Mesendoderm (in vitro differentiated cells): ENCODE data around the gene GRB10.

Experiments
- DNase-seq: peaks from one replicate; pipeline ENCODE4 v3.0.0; 2013
- H2AK5ac ChIP-seq: 2 replicates; pipeline ENCODE4 v1.6.1; 2013; ENCODE audit warnings: low read length, inconsistent platforms
- H2BK120ac ChIP-seq: 2 replicates; pipeline ENCODE4 v1.6.1; 2013; ENCODE audit warnings: low read depth, mild to moderate bottlenecking, low read length, moderate library complexity, mixed read lengths
- H2BK15ac ChIP-seq: replicated peaks from 2 replicates; pipeline ENCODE4 v1.6.1; 2013; ENCODE audit warnings: low read depth, mild to moderate bottlenecking, moderate library complexity
- H2BK5ac ChIP-seq: 2 replicates; pipeline ENCODE4 v1.6.1; 2013; ENCODE audit warnings: low read length, inconsistent platforms
- H3K18ac ChIP-seq: 2 replicates; pipeline ENCODE4 v1.6.1; 2013; ENCODE audit warnings: mild to moderate bottlenecking, low read length, mixed read lengths
- H3K23ac ChIP-seq: one replicate; pipeline ENCODE4 v1.6.1; 2013; ENCODE audit warnings: low read length
- H3K27ac ChIP-seq: 2 replicates; pipeline ENCODE4 v1.5.1; 2013; ENCODE audit warnings: low read depth, mild to moderate bottlenecking, inconsistent platforms, low read length, moderate library complexity
- H3K27me3 ChIP-seq: 2 replicates; pipeline ENCODE4 v1.6.1; 2013; ENCODE audit warnings: low read length, control low read depth, mild to moderate bottlenecking, inconsistent platforms; ENCODE audit not compliant: insufficient read depth, poor library complexity
- H3K36me3 ChIP-seq: 2 replicates; pipeline ENCODE4 v1.6.1; 2013; ENCODE audit warnings: low read length, inconsistent platforms; ENCODE audit not compliant: control insufficient read depth, insufficient read depth
- H3K4ac ChIP-seq: one replicate; pipeline ENCODE4 v1.6.1; 2013; ENCODE audit warnings: low read depth, mild to moderate bottlenecking, low read length, moderate library complexity
- H3K4me1 ChIP-seq: 2 replicates; pipeline ENCODE4 v1.6.1; 2013; ENCODE audit warnings: low read depth, low read length, inconsistent platforms; ENCODE audit not compliant: control insufficient read depth
- H3K4me2 ChIP-seq: 2 replicates; pipeline ENCODE4 v1.6.1; 2013; ENCODE audit warnings: low read length
- H3K4me3 ChIP-seq: 2 replicates; pipeline ENCODE4 v1.5.1; 2013; ENCODE audit warnings: mild to moderate bottlenecking, low read length
- H3K56ac ChIP-seq: one replicate; pipeline ENCODE4 v1.6.1; 2013; ENCODE audit warnings: low read length
- H3K79me1 ChIP-seq: 2 replicates; pipeline ENCODE4 v1.6.1; 2013; ENCODE audit warnings: low read length, inconsistent platforms
- H3K79me2 ChIP-seq: 2 replicates; pipeline ENCODE4 v1.6.1; 2013; ENCODE audit warnings: mild to moderate bottlenecking, low read length; ENCODE audit not compliant: control insufficient read depth, insufficient read depth
- H3K9ac ChIP-seq: 2 replicates; pipeline ENCODE4 v1.6.1; 2013; ENCODE audit warnings: low read length, inconsistent platforms
- H4K5ac ChIP-seq: one replicate; pipeline ENCODE4 v1.6.1; 2013; ENCODE audit warnings: low read length
- H4K8ac ChIP-seq: one replicate; pipeline ENCODE4 v1.6.1; 2013; ENCODE audit warnings: low read depth, mild to moderate bottlenecking, control low read depth, low read length, moderate library complexity
- WGBS: extraction: QIAGEN DNeasy Blood & Tissue Kit; methylation state at CpG from one replicate; pipeline ENCODE4 v1.1.7; 2013; ENCODE audit warnings: low lambda C conversion rate, missing lambda C conversion rate; ENCODE audit not compliant: insufficient coverage; ENCODE audit errors: extremely low coverage; 5-methylcytosine and 5-hydroxymethylcytosine counted together

Gene GRB10

GRCh38 chr7:50655490-50655889 is 127.2 kb downstream of the GRB10 start:
- Histone ChIP-seq H3K23ac (no peak overlapping the region), H3K4ac (no peak overlapping the region), H4K5ac (no peak overlapping the region), H3K79me2 (no peaks in the 10 kb centered on the region), H2AK5ac (no peak overlapping the region), H3K27ac (no peak overlapping the region), H3K4me1 (no peaks in the 10 kb centered on the region), H3K4me2 (no peak overlapping the region), H3K18ac (no peak overlapping the region), H3K36me3 (no peaks in the 10 kb centered on the region), H3K27me3 (no peaks in the 10 kb centered on the region), H3K9ac (no peak overlapping the region), H2BK15ac (no peak overlapping the region), H3K4me3 (no peak overlapping the region), H2BK120ac (no peak overlapping the region), H2BK5ac (no peak overlapping the region), H4K8ac (no peak overlapping the region), H3K56ac (no peak overlapping the region), H3K79me1 (peaks cover 13% of the 10 kb centered on the region)
- WGBS: no CpG with 5 or more reads among the region's 3 CpGs
- DNase-seq: no peak

DNA sequence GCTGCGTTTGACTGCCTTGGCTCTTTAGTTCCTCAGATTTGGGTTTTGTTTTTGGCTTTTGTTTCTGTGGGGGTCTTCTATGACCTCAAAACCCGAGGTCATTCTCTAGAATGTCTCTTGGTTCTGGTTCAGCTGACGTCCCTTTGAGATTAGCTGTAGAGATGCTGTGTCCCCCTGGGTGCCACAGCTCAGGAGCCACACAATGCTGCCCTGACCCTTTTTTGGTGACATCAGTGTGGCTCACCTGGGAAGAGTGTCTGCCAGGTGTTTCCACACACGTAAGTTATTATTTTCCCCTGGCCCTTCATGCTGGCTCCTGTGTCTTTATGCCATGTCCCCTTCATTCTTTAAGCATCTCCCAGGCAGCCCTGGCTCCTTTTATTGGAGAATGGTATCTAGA is 127.7 kb downstream of the GRB10 start:
- H4K5ac ChIP-seq: no peak overlapping the region
- H3K23ac ChIP-seq: no peak overlapping the region
- no peak overlapping the region for H2AK5ac ChIP-seq
- no peak overlapping the region for H3K18ac ChIP-seq
- peaks cover 15% of the 10 kb centered on the region for H3K79me1 ChIP-seq
- H3K9ac ChIP-seq: no peak overlapping the region
- no peaks in the 10 kb centered on the region for H3K36me3 ChIP-seq
- no peak overlapping the region for H3K4ac ChIP-seq
- no peaks in the 10 kb centered on the region for H3K27me3 ChIP-seq
- no peaks in the 10 kb centered on the region for H3K4me1 ChIP-seq
- no peak overlapping the region for H2BK15ac ChIP-seq
- no peak overlapping the region for H3K4me2 ChIP-seq
- no peak overlapping the region for H2BK120ac ChIP-seq
- H3K4me3 ChIP-seq: no peak overlapping the region
- no peak overlapping the region for H2BK5ac ChIP-seq
- DNase-seq: no peak
- H3K79me2 ChIP-seq: no peaks in the 10 kb centered on the region
- no CpG with 5 or more reads among the region's 4 CpGs for WGBS
- no peak overlapping the region for H3K56ac ChIP-seq
- H3K27ac ChIP-seq: no peak overlapping the region
- H4K8ac ChIP-seq: no peak overlapping the region

GRCh38 chr7:50653981-50654425 is 128.7 kb downstream of the GRB10 start:
- no peak for DNase-seq
- no peak overlapping the region for H3K56ac ChIP-seq
- no peak overlapping the region for H3K4me2 ChIP-seq
- no peak overlapping the region for H3K23ac ChIP-seq
- H2AK5ac ChIP-seq: no peak overlapping the region
- no peak overlapping the region for H4K8ac ChIP-seq
- H3K4me3 ChIP-seq: no peak overlapping the region
- H2BK120ac ChIP-seq: no peak overlapping the region
- WGBS: no CpG with 5 or more reads among the region's 10 CpGs
- H3K79me2 ChIP-seq: no peaks in the 10 kb centered on the region
- no peak overlapping the region for H3K18ac ChIP-seq
- H3K27ac ChIP-seq: no peak overlapping the region
- no peak overlapping the region for H2BK15ac ChIP-seq
- no peaks in the 10 kb centered on the region for H3K4me1 ChIP-seq
- no peak overlapping the region for H2BK5ac ChIP-seq
- H3K27me3 ChIP-seq: no peaks in the 10 kb centered on the region
- H3K4ac ChIP-seq: no peak overlapping the region
- no peak overlapping the region for H4K5ac ChIP-seq
- H3K9ac ChIP-seq: no peak overlapping the region
- H3K79me1 ChIP-seq: peaks cover 17% of the 10 kb centered on the region
- H3K36me3 ChIP-seq: no peaks in the 10 kb centered on the region

DNA sequence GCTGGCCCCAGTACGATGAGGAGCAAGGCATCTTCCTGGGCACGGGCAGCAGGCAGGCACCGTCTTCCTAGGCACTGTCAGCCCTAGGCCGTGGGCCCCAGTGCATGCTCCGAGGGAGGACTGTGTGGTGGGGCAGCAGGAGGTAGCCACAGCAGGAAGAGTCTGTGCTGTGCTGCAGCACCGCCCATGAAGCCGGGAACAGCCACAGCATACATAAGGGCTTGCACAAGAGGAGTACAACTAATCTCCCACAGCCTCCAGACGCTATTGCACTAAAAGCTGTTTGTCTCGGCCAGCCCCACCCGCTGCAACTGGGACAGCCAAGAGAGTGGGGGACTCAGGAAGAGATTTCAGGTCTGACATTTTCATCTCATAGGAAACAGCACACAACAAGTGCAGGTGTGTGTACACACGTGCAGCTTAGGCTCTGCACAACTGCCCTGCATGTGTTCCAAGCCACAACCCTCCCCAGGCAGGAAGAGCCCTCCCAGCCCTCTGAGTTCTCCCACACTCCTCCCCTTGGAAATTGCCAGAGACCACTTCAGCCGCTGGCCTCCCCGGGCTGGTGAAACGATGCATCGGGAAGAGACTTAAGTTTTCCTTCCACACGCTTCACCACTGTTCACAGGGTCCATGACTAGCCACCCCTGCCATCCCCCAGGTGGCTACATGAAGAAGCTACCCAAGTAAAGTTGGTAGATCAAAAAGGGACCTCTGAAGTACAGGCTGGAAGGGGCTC is 129.4 kb downstream of the GRB10 start:
- H3K23ac ChIP-seq: no peak overlapping the region
- H3K9ac ChIP-seq: no peak overlapping the region
- H2BK15ac ChIP-seq: no peak overlapping the region
- no CpG with 5 or more reads among the region's 16 CpGs for WGBS
- no peaks in the 10 kb centered on the region for H3K79me2 ChIP-seq
- H3K27ac ChIP-seq: no peak overlapping the region
- H2AK5ac ChIP-seq: no peak overlapping the region
- no peak for DNase-seq
- H2BK5ac ChIP-seq: no peak overlapping the region
- no peak overlapping the region for H3K56ac ChIP-seq
- H2BK120ac ChIP-seq: no peak overlapping the region
- H3K4ac ChIP-seq: no peak overlapping the region
- H3K4me1 ChIP-seq: no peaks in the 10 kb centered on the region
- no peak overlapping the region for H4K8ac ChIP-seq
- no peak overlapping the region for H3K18ac ChIP-seq
- H3K27me3 ChIP-seq: no peaks in the 10 kb centered on the region
- no peak overlapping the region for H3K4me3 ChIP-seq
- no peak overlapping the region for H4K5ac ChIP-seq
- no peak overlapping the region for H3K4me2 ChIP-seq
- H3K79me1 ChIP-seq: peaks cover 17% of the 10 kb centered on the region
- no peaks in the 10 kb centered on the region for H3K36me3 ChIP-seq

DNA sequence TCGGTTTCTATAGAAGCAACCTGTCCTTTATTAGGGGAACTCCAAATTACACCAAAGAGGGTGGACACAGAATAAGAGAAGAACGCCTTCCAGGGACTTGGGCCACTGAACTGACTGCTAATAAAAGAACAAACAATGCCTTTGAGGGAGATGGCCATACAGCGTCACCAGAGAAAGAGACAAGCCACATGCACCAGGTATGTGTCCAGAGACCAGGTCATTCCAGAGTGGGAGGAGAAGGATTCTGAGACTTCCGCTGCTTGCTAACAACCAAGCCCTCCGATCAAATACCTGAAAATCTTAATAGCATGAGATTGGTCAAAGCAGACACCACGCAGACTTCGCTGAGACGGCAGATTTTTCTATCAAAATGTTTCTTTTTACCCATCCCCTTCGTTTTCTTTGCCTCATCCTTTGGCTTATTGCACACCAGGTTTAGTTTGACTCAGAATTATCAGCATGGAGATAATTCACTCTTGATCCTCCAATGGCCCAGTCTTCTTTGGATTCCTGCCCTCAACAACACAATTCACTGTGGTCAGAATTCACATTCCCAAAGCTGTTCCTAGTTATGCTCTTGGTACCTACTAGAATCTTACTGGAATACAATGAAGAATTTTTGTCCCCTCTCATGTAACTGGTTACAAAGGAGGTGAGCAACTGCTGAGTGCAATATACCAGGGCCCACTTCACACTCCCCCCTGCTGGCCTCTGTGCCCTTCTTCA is 130.1 kb downstream of the GRB10 start:
- no peak overlapping the region for H4K5ac ChIP-seq
- no peaks in the 10 kb centered on the region for H3K79me2 ChIP-seq
- no peak for DNase-seq
- no peaks in the 10 kb centered on the region for H3K27me3 ChIP-seq
- no peak overlapping the region for H3K4me3 ChIP-seq
- no peak overlapping the region for H2BK120ac ChIP-seq
- no peak overlapping the region for H3K56ac ChIP-seq
- H4K8ac ChIP-seq: no peak overlapping the region
- no peak overlapping the region for H2BK15ac ChIP-seq
- H3K9ac ChIP-seq: no peak overlapping the region
- no peak overlapping the region for H3K4me2 ChIP-seq
- WGBS: no CpG with 5 or more reads among the region's 9 CpGs
- peaks cover 15% of the 10 kb centered on the region for H3K79me1 ChIP-seq
- H2BK5ac ChIP-seq: no peak overlapping the region
- H3K18ac ChIP-seq: no peak overlapping the region
- no peak overlapping the region for H3K4ac ChIP-seq
- no peak overlapping the region for H3K27ac ChIP-seq
- H3K36me3 ChIP-seq: no peaks in the 10 kb centered on the region
- no peak overlapping the region for H2AK5ac ChIP-seq
- H3K4me1 ChIP-seq: no peaks in the 10 kb centered on the region
- no peak overlapping the region for H3K23ac ChIP-seq
